HepG2 (cell line): ENCODE results near the gene LYRM2. TPM values are rescaled to one million over a fixed set of nuclear protein-coding genes. Genes with fewer than 3 reads are reported as not detected.

ENCODE experiments used
- ATAC-seq: fragments of 200-7000 bp; cut with Tn5 transposase; 3 replicates; pipeline ENCODE4 v1.9.1; 2020; ENCODE audit warnings: mild to moderate bottlenecking, moderate library complexity
- BruUV-seq: library from RNA; stranded (reverse); fragments of 400-500 nt; replicated peaks from 2 replicates; lab custom pipeline; 2021; lab: Mats Ljungman, UMichigan
- CTCF ChIA-PET: fragments of 300-600 bp; formaldehyde crosslinking; extraction: SDS; loops from one replicate; lab custom pipeline; 2021; ENCODE audit warnings: low total read pairs, inconsistent platforms, low intra/inter-chr PET ratio; lab: Yijun Ruan, JAX
- POLR2A ChIA-PET: fragments of 350-600 bp; sonication (Branson Sonifier 250); formaldehyde crosslinking; loops from one replicate; lab custom pipeline; 2020; ENCODE audit warnings: antibody characterized with exemption, inconsistent platforms; lab: Yijun Ruan, JAX
- DNase-seq: peaks from one replicate; pipeline ENCODE4 v3.0.0-alpha.2; 2015; ENCODE audit warnings: low spot score
- FAIRE-seq: peaks from 3 replicates; lab custom pipeline; 2011; peaks lifted over from hg19 to GRCh38; lab: Jason Lieb, UNC
- H2AFZ ChIP-seq: one replicate; pipeline ENCODE4 v1.6.1; 2011; ENCODE audit warnings: low read length, inconsistent platforms
- H3K27ac ChIP-seq: fragments of 300-600 bp; 3 replicates; pipeline ENCODE4 v1.8.0; 2011; ENCODE audit warnings: mixed run types, mild to moderate bottlenecking, mixed read lengths, low read length, inconsistent platforms; ENCODE audit not compliant: insufficient read depth; ENCODE audit errors: extremely low read length
- H3K27me3 ChIP-seq, 2 experiments: fragments of 200-600 bp in 1 of 2; 2 replicates in 1 of 2; 3 replicates in 1 of 2; pipeline versions ENCODE4 v1.6.0 to v1.8.0; 2011; ENCODE audit warnings: low read length in 2 of 2, mild to moderate bottlenecking in 2 of 2, moderate library complexity in 2 of 2, inconsistent platforms in 1 of 2; ENCODE audit not compliant: insufficient read depth in 2 of 2, control insufficient read depth in 1 of 2
- H3K36me3 ChIP-seq, 2 experiments: fragments of 200-600 bp in 1 of 2; replicated peaks in 1 of 2; 2 replicates in 1 of 2; 3 replicates in 1 of 2; pipeline versions ENCODE4 v1.5.1 to v1.8.0; 2011; ENCODE audit warnings: low read length in 2 of 2, inconsistent platforms in 1 of 2; ENCODE audit not compliant: insufficient read depth in 2 of 2, control insufficient read depth in 1 of 2
- H3K4me1 ChIP-seq: 2 replicates; pipeline ENCODE4 v1.5.1; 2012; ENCODE audit warnings: low read length, inconsistent platforms; ENCODE audit not compliant: insufficient read depth
- H3K4me2 ChIP-seq: 2 replicates; pipeline ENCODE4 v1.6.0; 2011; ENCODE audit warnings: low read depth, low read length, inconsistent platforms
- H3K4me3 ChIP-seq, 3 experiments: fragments of 200-600 bp in 1 of 3; sonication (generic), shearing (Covaris generic) in 1 of 3; replicated peaks in 1 of 3; 2 replicates each; pipeline ENCODE4 v1.5.1; 2011 to 2016; ENCODE audit warnings: low read length in 3 of 3, inconsistent platforms in 2 of 3, low read depth in 2 of 3, mild to moderate bottlenecking in 2 of 3, control low read depth in 1 of 3, mixed read lengths in 1 of 3; ENCODE audit not compliant: insufficient read depth in 1 of 3
- H3K79me2 ChIP-seq: one replicate; pipeline ENCODE4 v1.6.1; 2011; ENCODE audit warnings: low read length, inconsistent platforms; ENCODE audit not compliant: insufficient read depth
- H3K9ac ChIP-seq: 2 replicates; pipeline ENCODE4 v1.6.0; 2011; ENCODE audit warnings: mild to moderate bottlenecking, low read depth, low read length, inconsistent platforms; ENCODE audit not compliant: insufficient read depth
- H3K9me3 ChIP-seq: 2 replicates; pipeline ENCODE4 v1.5.1; 2012; ENCODE audit warnings: mild to moderate bottlenecking, low read length
- H4K20me1 ChIP-seq: 2 replicates; pipeline ENCODE4 v1.6.0; 2011; ENCODE audit warnings: inconsistent platforms, mild to moderate bottlenecking, low read length, moderate library complexity; ENCODE audit not compliant: insufficient read depth
- ARNT ChIP-seq: fragments of 450-650 bp; IDR thresholded peaks from 2 replicates; pipeline ENCODE4 v1.6.1; 2017
- GABPA ChIP-seq, 2 experiments: IDR thresholded peaks; 2 replicates each; pipeline ENCODE4 v1.6.1; 2011 to 2016; ENCODE audit warnings: low read depth in 2 of 2, low read length in 1 of 2, missing biosample characterization in 1 of 2, missing genetic modification characterization in 1 of 2
- SNAPC2 ChIP-seq: sonication (generic); formaldehyde crosslinking; IDR thresholded peaks from 2 replicates; pipeline ENCODE4 v1.8.1; 2022; ENCODE audit warnings: mild to moderate bottlenecking, missing genetic modification reagents
- TARDBP ChIP-seq: sonication (generic); formaldehyde crosslinking; IDR thresholded peaks from 2 replicates; pipeline ENCODE4 v1.8.0; 2022; ENCODE audit warnings: mild to moderate bottlenecking, missing genetic modification reagents
- ZNF839 ChIP-seq: sonication (generic); formaldehyde crosslinking; IDR thresholded peaks from 2 replicates; pipeline ENCODE4 v1.4.0; 2020; ENCODE audit warnings: missing genetic modification reagents, mild to moderate bottlenecking, borderline replicate concordance
- WGBS: methylation state at CpG from one replicate; pipeline ENCODE4 v1.1.6; 2017; ENCODE audit warnings: low lambda C conversion rate; 5-methylcytosine and 5-hydroxymethylcytosine counted together
- in situ Hi-C: cut with HindIII; loops from 2 replicates; pipeline ENCODE4 v1.10.0; 2017; ENCODE audit warnings: low pct_unique_long_range_greater_than_20kb; ENCODE audit not compliant: extremely low pct_ligation_motif_present
- intact Hi-C: fragments of 100-400 bp; cut with micrococcal nuclease; formaldehyde crosslinking; loops from one replicate; pipeline ENCODE4 v1.10.0; 2022; ENCODE audit not compliant: unreplicated experiment
- polyA plus RNA-seq, 8 experiments: library from polyadenylated mRNA; depleted of rRNA in 3 of 8; stranded (reverse) in 7 of 8; unstranded in 1 of 8; fragments of >200 nt; fragmentation: Illumina TruSeq in 4 of 8; extraction: Trizol in 4 of 8; gene quantifications; 2 replicates each; pipeline versions ENCODE4 v1.2.1 to v1.2.3, GENCODE V29; 2011 to 2016; ENCODE audit warnings: low read depth in 4 of 8, missing spikeins in 1 of 8, mixed read lengths in 1 of 8; ENCODE audit not compliant: insufficient read depth in 1 of 8
- total RNA-seq, 5 experiments: library from RNA; depleted of rRNA; stranded (reverse); fragments of >200 nt; fragmentation: Illumina TruSeq; extraction: Trizol; gene quantifications; 2 replicates each; pipeline ENCODE4 v1.2.3, GENCODE V29; 2016; ENCODE audit warnings: low read depth in 1 of 5
- TF ChIP-seq, protein P1 (sequence below): sonication (generic); formaldehyde crosslinking; IDR thresholded peaks from 2 replicates; pipeline ENCODE4 v1.5.1; 2020; ENCODE audit warnings: mild to moderate bottlenecking, missing genetic modification reagents, borderline replicate concordance

Gene LYRM2
- total and polyA plus RNA-seq, 2 of the 13 experiments (the other 11 are each of a cell fraction or from before 2014, with no cell fraction given), result 17.8 to 32.6 TPM

- TF ChIP-seq SNAPC2 (CRISPR knock-in tag) (no peak), GABPA (IDR thresholded peaks at IDR 0.05; ENCODE audit: low read depth, low read length) (no peak), GABPA (CRISPR knock-in tag; IDR thresholded peaks at IDR 0.05; ENCODE audit: low read depth) (no peak), ARNT (no peak)
These were observed 49.1 kb downstream of the LYRM2 start (continued) for GRCh38 chr6:89589297-89590025.

- Histone ChIP-seq H3K9ac (no peak overlapping the region), H3K9me3 (no peaks in the 10 kb centered on the region), H3K4me3 (no peak overlapping the region), H3K36me3 (no peaks in the 10 kb centered on the region), H4K20me1 (no peaks in the 10 kb centered on the region), H3K79me2 (no peaks in the 10 kb centered on the region), H3K27me3 (no peaks in the 10 kb centered on the region), H2AFZ (no peak overlapping the region), H3K27ac (no peak overlapping the region)
- BruUV-seq, result no TSS peak
- CTCF ChIA-PET, result no interaction called here
- 4% methylated on average over 1 of the region's 1 CpG for WGBS
- intact Hi-C loops (no loop called here), in situ Hi-C loops (no loop called here)
- TF ChIP-seq TARDBP (CRISPR knock-in tag) (no peak), ZNF839 (no peak)
- TF ChIP-seq, protein P1, sequence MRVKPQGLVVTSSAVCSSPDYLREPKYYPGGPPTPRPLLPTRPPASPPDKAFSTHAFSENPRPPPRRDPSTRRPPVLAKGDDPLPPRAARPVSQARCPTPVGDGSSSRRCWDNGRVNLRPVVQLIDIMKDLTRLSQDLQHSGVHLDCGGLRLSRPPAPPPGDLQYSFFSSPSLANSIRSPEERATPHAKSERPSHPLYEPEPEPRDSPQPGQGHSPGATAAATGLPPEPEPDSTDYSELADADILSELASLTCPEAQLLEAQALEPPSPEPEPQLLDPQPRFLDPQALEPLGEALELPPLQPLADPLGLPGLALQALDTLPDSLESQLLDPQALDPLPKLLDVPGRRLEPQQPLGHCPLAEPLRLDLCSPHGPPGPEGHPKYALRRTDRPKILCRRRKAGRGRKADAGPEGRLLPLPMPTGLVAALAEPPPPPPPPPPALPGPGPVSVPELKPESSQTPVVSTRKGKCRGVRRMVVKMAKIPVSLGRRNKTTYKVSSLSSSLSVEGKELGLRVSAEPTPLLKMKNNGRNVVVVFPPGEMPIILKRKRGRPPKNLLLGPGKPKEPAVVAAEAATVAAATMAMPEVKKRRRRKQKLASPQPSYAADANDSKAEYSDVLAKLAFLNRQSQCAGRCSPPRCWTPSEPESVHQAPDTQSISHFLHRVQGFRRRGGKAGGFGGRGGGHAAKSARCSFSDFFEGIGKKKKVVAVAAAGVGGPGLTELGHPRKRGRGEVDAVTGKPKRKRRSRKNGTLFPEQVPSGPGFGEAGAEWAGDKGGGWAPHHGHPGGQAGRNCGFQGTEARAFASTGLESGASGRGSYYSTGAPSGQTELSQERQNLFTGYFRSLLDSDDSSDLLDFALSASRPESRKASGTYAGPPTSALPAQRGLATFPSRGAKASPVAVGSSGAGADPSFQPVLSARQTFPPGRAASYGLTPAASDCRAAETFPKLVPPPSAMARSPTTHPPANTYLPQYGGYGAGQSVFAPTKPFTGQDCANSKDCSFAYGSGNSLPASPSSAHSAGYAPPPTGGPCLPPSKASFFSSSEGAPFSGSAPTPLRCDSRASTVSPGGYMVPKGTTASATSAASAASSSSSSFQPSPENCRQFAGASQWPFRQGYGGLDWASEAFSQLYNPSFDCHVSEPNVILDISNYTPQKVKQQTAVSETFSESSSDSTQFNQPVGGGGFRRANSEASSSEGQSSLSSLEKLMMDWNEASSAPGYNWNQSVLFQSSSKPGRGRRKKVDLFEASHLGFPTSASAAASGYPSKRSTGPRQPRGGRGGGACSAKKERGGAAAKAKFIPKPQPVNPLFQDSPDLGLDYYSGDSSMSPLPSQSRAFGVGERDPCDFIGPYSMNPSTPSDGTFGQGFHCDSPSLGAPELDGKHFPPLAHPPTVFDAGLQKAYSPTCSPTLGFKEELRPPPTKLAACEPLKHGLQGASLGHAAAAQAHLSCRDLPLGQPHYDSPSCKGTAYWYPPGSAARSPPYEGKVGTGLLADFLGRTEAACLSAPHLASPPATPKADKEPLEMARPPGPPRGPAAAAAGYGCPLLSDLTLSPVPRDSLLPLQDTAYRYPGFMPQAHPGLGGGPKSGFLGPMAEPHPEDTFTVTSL (CRISPR knock-in tag), result no peak
- TF ChIP-seq, all 625 proteins: peak for 0
- DNase-seq (no peak), FAIRE-seq (no peak), ATAC-seq (no peak)
- POLR2A ChIA-PET, result no interaction called here
- H3K4me1 ChIP-seq, result no peaks in the 10 kb centered on the region
- H3K4me2 ChIP-seq, result no peak overlapping the region
These were observed 53.4 kb downstream of the LYRM2 start for GRCh38 chr6:89585154-89585553.
